MCF 10A (cell line): ENCODE measurements around the gene CDKL5. TPM values are rescaled to one million over a fixed set of nuclear protein-coding genes. Genes with fewer than 3 reads are reported as not detected.

Source experiments
- BruUV-seq: library from RNA; stranded (reverse); fragments of 400-500 nt; replicated peaks from 2 replicates; lab custom pipeline; 2021; lab: Mats Ljungman, UMichigan
- CTCF ChIA-PET: fragments of 300-600 bp; sonication (Branson Sonifier 250); formaldehyde crosslinking; extraction: SDS; loops from one replicate; lab custom pipeline; 2021; ENCODE audit warnings: antibody characterized with exemption, inconsistent platforms; lab: Yijun Ruan, JAX
- POLR2A ChIA-PET: fragments of 300-600, 350-650 bp; sonication (Branson Sonifier 250); formaldehyde crosslinking; extraction: SDS; loops from one replicate; lab custom pipeline; 2020; ENCODE audit warnings: antibody characterized with exemption, inconsistent platforms; lab: Yijun Ruan, JAX
- DNase-seq: peaks from one replicate; pipeline ENCODE4 v3.0.0-alpha.2; 2018; ENCODE audit not compliant: unreplicated experiment
- H3K27ac Mint-ChIP-seq: one replicate; pipeline ENCODE4 v1.8.0; 2022; ENCODE audit warnings: mild to moderate bottlenecking, low read depth, mixed read lengths; ENCODE audit not compliant: unreplicated experiment
- H3K27me3 Mint-ChIP-seq: one replicate; pipeline ENCODE4 v1.8.0; 2022; ENCODE audit warnings: mixed read lengths; ENCODE audit not compliant: insufficient read depth, unreplicated experiment
- H3K36me3 Mint-ChIP-seq: one replicate; pipeline ENCODE4 v1.8.0; 2022; ENCODE audit warnings: mild to moderate bottlenecking, moderate library complexity, mixed read lengths; ENCODE audit not compliant: insufficient read depth, unreplicated experiment
- H3K4me1 Mint-ChIP-seq: one replicate; pipeline ENCODE4 v1.8.0; 2022; ENCODE audit warnings: mixed read lengths; ENCODE audit not compliant: insufficient read depth, unreplicated experiment
- H3K4me3 Mint-ChIP-seq: one replicate; pipeline ENCODE4 v1.8.0; 2022; ENCODE audit warnings: mild to moderate bottlenecking, moderate library complexity, mixed read lengths; ENCODE audit not compliant: unreplicated experiment
- H3K9me3 Mint-ChIP-seq: one replicate; pipeline ENCODE4 v1.8.0; 2022; ENCODE audit warnings: mixed read lengths; ENCODE audit not compliant: unreplicated experiment
- CTCF ChIP-seq: fragments of 200-600 bp; IDR thresholded peaks from one replicate; pipeline ENCODE4 v1.8.0; 2022; ENCODE audit warnings: antibody characterized with exemption, mild to moderate bottlenecking; ENCODE audit not compliant: unreplicated experiment
- intact Hi-C: fragments of 100-400 bp; cut with micrococcal nuclease; formaldehyde crosslinking; loops from 2 replicates; pipeline ENCODE4 v1.14.1; 2022
- total RNA-seq: library from RNA; stranded (reverse); gene quantifications from 2 replicates; pipeline ENCODE4 v1.2.3, GENCODE V29; 2022

CDKL5 gene
- total RNA-seq, 1 experiment from 2014 or later = 8.2 TPM

- CTCF ChIA-PET = interaction anchor here (0.7 kb wide), 1 partner anchor 927 kb away, joined by 3 read pairs; no protein-coding TSS in a partner anchor
- Mint-ChIP-seq H3K36me3 (peaks cover 7% of the 10 kb centered on the region), H3K4me3 (no peak overlapping the region), H3K27ac (no peak overlapping the region), H3K9me3 (no peaks in the 10 kb centered on the region), H3K27me3 (no peaks in the 10 kb centered on the region), H3K4me1 (peaks cover 17% of the 10 kb centered on the region)
- no TSS peak for BruUV-seq
- intact Hi-C loops = no loop called here
- DNase-seq = no peak
- TF ChIP-seq CTCF = no peak
- POLR2A ChIA-PET = no interaction called here
Observed at GRCh38 chrX:18619288-18619687, 193.9 kb downstream of the CDKL5 start.

- BruUV-seq = no TSS peak
- no peak for DNase-seq
- TF ChIP-seq CTCF = no peak
- Mint-ChIP-seq H3K27ac (no peak overlapping the region), H3K4me3 (no peak overlapping the region), H3K36me3 (peaks cover 7% of the 10 kb centered on the region), H3K9me3 (no peaks in the 10 kb centered on the region), H3K27me3 (no peaks in the 10 kb centered on the region), H3K4me1 (peaks cover 17% of the 10 kb centered on the region)
- POLR2A ChIA-PET = no interaction called here
- intact Hi-C loops = no loop called here
- CTCF ChIA-PET = no interaction called here
Observed at GRCh38 chrX:18620349-18620748, 194.9 kb downstream of the CDKL5 start.

- H3K27ac Mint-ChIP-seq = no peak overlapping the region
Observed at GRCh38 chrX:18624599-18624998, 199.2 kb downstream of the CDKL5 start.

GRCh38 chrX:18630934-18631333 lies 205.5 kb downstream of the CDKL5 start:
- BruUV-seq = no TSS peak
- no peaks in the 10 kb centered on the region for H3K4me1 Mint-ChIP-seq
- no peak overlapping the region for H3K4me3 Mint-ChIP-seq
- POLR2A ChIA-PET = interaction anchor here (0.5 kb wide), 1 partner anchor 23 kb away, joined by 3 read pairs; no protein-coding TSS in a partner anchor
- no peaks in the 10 kb centered on the region for H3K27me3 Mint-ChIP-seq
- CTCF ChIA-PET = interaction anchor here (0.5 to 0.7 kb wide), 2 partner anchors 61 to 63 kb away, joined by 3 to 4 read pairs; no protein-coding TSS in a partner anchor
- no peaks in the 10 kb centered on the region for H3K9me3 Mint-ChIP-seq
- TF ChIP-seq CTCF = no peak
- no peak for DNase-seq
- peaks cover 17% of the 10 kb centered on the region for H3K36me3 Mint-ChIP-seq
- no peak overlapping the region for H3K27ac Mint-ChIP-seq
- intact Hi-C loops = no loop called here

More at GRCh38 chrX:18624599-18624998, 199.2 kb downstream of the CDKL5 start:
- POLR2A ChIA-PET = no interaction called here
- Mint-ChIP-seq H3K4me3 (no peak overlapping the region), H3K4me1 (no peaks in the 10 kb centered on the region), H3K9me3 (no peaks in the 10 kb centered on the region), H3K36me3 (peaks cover 17% of the 10 kb centered on the region), H3K27me3 (no peaks in the 10 kb centered on the region)
- intact Hi-C loops = no loop called here
- no peak for TF ChIP-seq CTCF
- CTCF ChIA-PET = no interaction called here
- BruUV-seq = no TSS peak
- DNase-seq = no peak
